Ascending aorta (tissue), 2 donors: ENCODE data around the gene CLDN19. TPM values are rescaled to one million over a fixed set of nuclear protein-coding genes. Genes with fewer than 3 reads are reported as not detected.
A peak's percentile ranks its signal among the peaks of the same experiment; 100 is the strongest.

ENCODE experiments used
- DNase-seq, 2 donors: peaks; one replicate each; pipeline ENCODE4 v3.0.0-alpha.2; 2019; ENCODE audit warnings: low spot score in 2 of 2
- H3K27ac ChIP-seq, 2 donors: fragments of 200-600 bp; sonication (generic); one replicate each; pipeline ENCODE4 v1.5.1; 2016 to 2017; ENCODE audit warnings: mild to moderate bottlenecking in 1 of 2
- H3K27me3 ChIP-seq: fragments of 200-600 bp; sonication (generic); one replicate; pipeline ENCODE4 v1.5.1; 2017
- H3K36me3 ChIP-seq, 2 donors: fragments of 200-600 bp; sonication (generic); one replicate each; pipeline ENCODE4 v1.5.1; 2016
- H3K4me1 ChIP-seq, 2 donors: fragments of 200-600 bp; sonication (generic); one replicate each; pipeline ENCODE4 v1.5.1; 2016 to 2017; ENCODE audit warnings: mild to moderate bottlenecking in 1 of 2
- H3K4me3 ChIP-seq, 2 donors: fragments of 200-600 bp; sonication (generic); one replicate each; pipeline ENCODE4 v1.5.1; 2016 to 2017; ENCODE audit warnings: mild to moderate bottlenecking in 1 of 2
- H3K9me3 ChIP-seq, 2 donors: fragments of 200-600 bp; sonication (generic); one replicate each; pipeline ENCODE4 v1.5.1; 2016
- CTCF ChIP-seq, 3 experiments: fragments of 200-600 bp in 2 of 3; fragments of 450-650 bp in 1 of 3; sonication (generic) in 2 of 3; IDR thresholded peaks; one replicate each; pipeline ENCODE4 v1.5.1; 2016 to 2019; ENCODE audit warnings: antibody characterized with exemption in 3 of 3, mild to moderate bottlenecking in 1 of 3, moderate library complexity in 1 of 3
- intact Hi-C: fragments of 100-400 bp; cut with DNase I; formaldehyde crosslinking; loops from one replicate; pipeline ENCODE4 v1.15.1; 2023
- total RNA-seq: library from RNA; depleted of rRNA; stranded (reverse); fragments of >200 nt; gene quantifications from one replicate; pipeline ENCODE4 v1.1.0, GENCODE V29; 2016

The CLDN19 gene
- total RNA-seq, 1 donor from 2014 or later = not detected

GRCh38 chr1:42684139-42684538 is 55.9 kb downstream of the CLDN19 start:
- H3K4me1 ChIP-seq = peaks cover 9 to 50% of the 10 kb centered on the region in 2 donors
- H3K4me3 ChIP-seq = peak overlapping the region; percentile 96
- no peaks in the 10 kb centered on the region for H3K9me3 ChIP-seq
- DNase-seq = no peak
- intact Hi-C loops = loop anchor here (5.0 kb wide), 3 partner anchors 278 to 673 kb away; partner anchors contain the start of gene CDC20
- H3K36me3 ChIP-seq = no peaks in the 10 kb centered on the region
- H3K27ac ChIP-seq = no peak overlapping the region
- H3K27me3 ChIP-seq = no peaks in the 10 kb centered on the region
- no peak for TF ChIP-seq CTCF (IDR thresholded peaks at IDR 0.05)

Other genes with a start within 250 kb of the CLDN19 start
- gene PPIH, start 81.8 kb downstream of the CLDN19 start, total RNA-seq = 2.2 TPM
- 356 TPM for gene YBX1, start 57.8 kb downstream of the CLDN19 start, total RNA-seq
- 72.2 TPM for gene P3H1, start 26.8 kb upstream of the CLDN19 start, total RNA-seq
- gene C1orf50, start 27.0 kb upstream of the CLDN19 start, total RNA-seq = 0.64 TPM
- gene TMEM269, start 44.8 kb upstream of the CLDN19 start, total RNA-seq = not detected
- 0.11 TPM for gene ERMAP, start 76.9 kb upstream of the CLDN19 start, total RNA-seq
- 1.2 TPM for gene SVBP, start 77.2 kb upstream of the CLDN19 start, total RNA-seq
- gene ZNF691, start 106.4 kb upstream of the CLDN19 start, total RNA-seq = 14.7 TPM
- gene SLC2A1, start 218.6 kb upstream of the CLDN19 start, total RNA-seq = 15.5 TPM